GM23248 (cell line): Measurements from ENCODE around the gene CMIP.

ENCODE experiments used
- EZH2 ChIP-seq: fragments of 200-600 bp; sonication (generic); IDR thresholded peaks from 2 replicates; pipeline ENCODE4 v1.6.1; 2018; ENCODE audit warnings: antibody characterized with exemption, mild to moderate bottlenecking; ENCODE audit not compliant: insufficient read depth, poor library complexity, severe bottlenecking
- EZH2phosphoT487 ChIP-seq: fragments of 200-600 bp; sonication (generic); IDR thresholded peaks from 2 replicates; pipeline ENCODE4 v1.6.1; 2018; ENCODE audit warnings: antibody characterized with exemption, moderate library complexity, mild to moderate bottlenecking, low read depth; ENCODE audit not compliant: insufficient read depth

GRCh38 chr16:81530814-81531213 lies 86.2 kb downstream of the CMIP start:
- no peak for TF ChIP-seq EZH2
- TF ChIP-seq EZH2phosphoT487, result no peak
